ENCODE data around the gene SNRPA1. TPM values are rescaled to one million over a fixed set of nuclear protein-coding genes. Genes with fewer than 3 reads are reported as not detected.
A peak's percentile ranks its signal among the peaks of the same experiment; 100 is the strongest.

Gene SNRPA1
- total RNA-seq, 2 experiments from 2014 or later, result 214 to 222 TPM

DNA sequence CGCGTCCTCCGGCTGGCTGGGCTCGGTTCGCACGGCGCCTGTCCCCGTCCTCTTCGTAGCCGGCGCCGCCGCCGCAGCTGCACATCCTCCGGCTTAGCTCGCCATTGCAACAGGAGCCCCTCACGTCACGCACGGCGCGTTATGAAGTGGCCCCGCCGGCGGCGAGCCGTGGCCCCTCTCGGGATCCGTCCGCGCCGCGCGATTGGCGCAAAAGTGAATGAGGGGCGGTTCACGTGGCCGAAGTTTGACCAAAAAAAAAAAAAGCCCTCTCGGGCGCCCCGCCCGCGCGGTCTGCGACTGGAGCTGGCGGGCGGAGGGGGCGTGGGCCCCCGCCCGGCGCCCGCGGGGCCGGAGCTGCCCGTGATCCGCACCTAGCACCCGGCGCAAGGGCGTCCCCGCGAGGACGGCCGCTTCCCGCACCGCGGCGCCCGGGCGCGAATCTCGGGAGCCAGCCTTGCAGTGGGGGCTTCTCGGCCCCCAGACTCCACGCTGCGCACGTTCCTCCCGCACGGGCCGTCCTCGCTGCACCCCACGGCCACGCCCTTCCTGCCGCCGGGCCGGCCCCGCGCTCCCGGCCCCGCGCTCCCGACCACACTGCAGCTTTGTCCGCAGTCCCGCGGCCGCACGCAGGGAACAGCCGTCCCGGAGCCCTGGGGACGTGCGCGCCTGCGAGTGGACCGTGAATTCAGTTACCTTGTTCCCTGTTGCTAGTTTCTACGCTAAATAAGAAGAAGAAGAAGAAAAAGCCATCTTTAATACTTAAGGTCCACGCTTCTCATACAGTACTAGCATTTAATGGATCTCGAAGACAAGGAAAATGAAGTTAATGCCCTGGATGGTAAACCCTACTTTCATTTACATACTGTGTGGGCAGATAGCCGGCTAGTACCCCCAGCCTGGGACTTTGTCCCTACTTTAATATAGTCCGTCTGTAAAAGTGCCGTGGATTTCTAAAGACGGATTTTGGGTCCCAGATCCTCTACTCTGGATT lies 42.9 kb downstream of the SNRPA1 start, which contains the start of gene CHSY1:
CHSY1 (minus strand) TSS at position 219 of the 991 bp plus-strand sequence. CDS start 592 bp downstream, outside the sequence.
- intact Hi-C loops (cut with DNase I, micrococcal nuclease), result loop anchor here (2.0 to 10.0 kb wide), 4 partner anchors 25 to 1327 kb away; partner anchors contain the start of genes ASB7 (in 1 of the 2), LINS1 (in 1 of the 2) and SELENOS (in 1 of the 2)
- H3K36me3 Mint-ChIP-seq (ENCODE audit: low read depth), result peaks cover 11% of the 10 kb centered on the region
- CTCF ChIA-PET, result interaction anchor here (0.7 to 3.3 kb wide), 6 partner anchors 11 to 400 kb away, joined by 3 to 20 read pairs (median 4); no protein-coding TSS in a partner anchor

DNA sequence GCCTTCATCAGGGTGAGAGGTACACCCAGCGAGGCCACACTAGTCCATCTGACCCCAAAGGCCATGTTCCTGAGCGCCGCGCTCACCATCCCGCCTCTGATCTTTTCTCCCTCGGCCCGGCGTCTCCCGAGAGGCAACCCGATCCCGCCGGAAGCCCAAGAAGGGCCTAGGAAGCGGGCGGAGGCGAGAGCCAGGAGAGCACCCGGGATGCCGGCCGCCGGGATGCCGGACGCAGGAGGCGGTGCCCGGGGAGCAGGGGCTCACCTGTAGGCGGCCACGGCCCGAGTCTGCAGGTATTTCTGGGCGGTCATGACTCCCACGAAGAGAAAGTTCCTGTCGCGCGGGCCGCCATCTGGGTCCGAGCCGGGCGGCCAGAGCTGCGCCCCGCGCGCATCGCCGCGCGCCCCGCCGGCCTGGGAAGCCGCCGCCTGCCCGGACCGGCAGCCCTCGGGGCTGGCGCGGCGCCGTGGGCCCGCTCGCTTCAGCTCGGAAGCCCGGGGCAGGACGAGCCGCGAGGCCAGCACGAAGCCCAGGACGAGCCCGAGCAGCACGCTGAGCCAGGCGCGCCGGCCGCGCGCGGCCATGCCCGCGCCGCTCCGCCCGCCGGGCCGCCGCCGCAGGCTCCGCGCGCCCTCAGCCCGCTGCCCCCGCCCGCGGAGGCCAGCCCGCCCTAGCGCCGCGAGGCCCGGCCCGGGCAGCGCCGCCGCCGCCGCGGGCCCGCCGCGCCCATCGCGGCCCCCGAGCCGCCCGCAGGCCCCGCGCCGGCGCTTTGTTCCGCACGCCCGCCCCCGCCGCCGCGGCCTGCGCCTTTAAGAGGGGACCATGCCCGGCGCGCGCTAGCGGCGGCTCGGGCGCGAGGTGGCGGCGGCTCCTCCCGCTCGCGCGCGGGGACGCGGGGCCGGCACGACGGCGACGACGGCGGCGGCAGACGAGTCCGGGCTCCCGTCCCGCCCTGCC lies 43.9 kb downstream of the SNRPA1 start:
- Histone ChIP-seq H3K36me3 (ENCODE audit: insufficient read depth, low read length) (no peaks in the 10 kb centered on the region), H3K27me3 (ENCODE audit: control insufficient read depth in 1 of 2, insufficient read depth in 2 of 2, low read length in 2 of 2) (no peaks in the 10 kb centered on the region), H3K27ac (ENCODE audit: low read depth in 1 of 2, low read length in 2 of 2) (no peak overlapping the region), H3K9me3 (ENCODE audit: control insufficient read depth in 1 of 2, insufficient read depth in 1 of 2, low read length in 2 of 2) (no peaks in the 10 kb centered on the region), H3K4me3 (ENCODE audit: low read length) (peak overlapping the region; percentile 66), H3K4me1 (ENCODE audit: insufficient read depth, low read length) (peaks cover 27% of the 10 kb centered on the region)
- ChIA-PET CTCF (interaction anchor here (0.9 to 3.3 kb wide), 5 partner anchors 10 to 391 kb away, joined by 3 to 20 read pairs (median 5); no protein-coding TSS in a partner anchor), POLR2A (interaction anchor here (0.6 to 3.3 kb wide), 10 partner anchors 10 to 472 kb away, joined by 3 to 43 read pairs (median 5); partner anchors contain the start of gene SNRPA1)
- peak; percentile 63 for ATAC-seq (ENCODE audit: poor library complexity)
- Mint-ChIP-seq H3K4me3 (peak overlapping the region; percentile 96), H3K27me3 (no peaks in the 10 kb centered on the region), H3K36me3 (ENCODE audit: low read depth) (peaks cover 11% of the 10 kb centered on the region), H3K27ac (peak overlapping the region; percentile 89), H3K9me3 (no peaks in the 10 kb centered on the region), H3K4me1 (ENCODE audit: low read depth) (peaks cover 48% of the 10 kb centered on the region)
- intact Hi-C loops (cut with DNase I, micrococcal nuclease), result loop anchor here (5.0 to 10.0 kb wide), 3 partner anchors 124 to 1326 kb away; partner anchors contain the start of genes ASB7 (in 1 of the 2) and LINS1 (in 1 of the 2)
- no peak for TF ChIP-seq CTCF (IDR thresholded peaks at IDR 0.05)
- DNase-seq, result peak in 6 of 14 experiments; percentile 6 to 84 (median 22)

More for the DNA sequence above, 42.9 kb downstream of the SNRPA1 start, which contains the start of gene CHSY1:
- POLR2A ChIA-PET, result interaction anchor here (0.6 to 3.3 kb wide), 14 partner anchors 11 to 631 kb away, joined by 3 to 43 read pairs (median 4); partner anchors contain the start of gene SNRPA1
- Mint-ChIP-seq H3K9me3 (no peaks in the 10 kb centered on the region), H3K27ac (peak within 1 kb of the TSS; percentile 89), H3K4me1 (ENCODE audit: low read depth) (peaks cover 38% of the 10 kb centered on the region), H3K27me3 (no peaks in the 10 kb centered on the region), H3K4me3 (peak within 1 kb of the TSS; percentile 100)
- Histone ChIP-seq H3K9me3 (ENCODE audit: control insufficient read depth in 1 of 2, insufficient read depth in 1 of 2, low read length in 2 of 2) (no peaks in the 10 kb centered on the region), H3K4me3 (ENCODE audit: low read length) (peak within 1 kb of the TSS; percentile 66), H3K27me3 (ENCODE audit: control insufficient read depth in 1 of 2, insufficient read depth in 2 of 2, low read length in 2 of 2) (no peaks in the 10 kb centered on the region), H3K36me3 (ENCODE audit: insufficient read depth, low read length) (no peaks in the 10 kb centered on the region), H3K27ac (ENCODE audit: low read depth in 1 of 2, low read length in 2 of 2) (no peak within 1 kb of the TSS), H3K4me1 (ENCODE audit: insufficient read depth, low read length) (peaks cover 25% of the 10 kb centered on the region)
- DNase-seq (peak; percentile 61 to 93 (median 76)), ATAC-seq (ENCODE audit: poor library complexity) (peak; percentile 75)
- no peak for TF ChIP-seq CTCF (IDR thresholded peaks at IDR 0.05)
